GM12891 (cell line): ENCODE measurements around the gene CDC42EP1.
"Not testable (repeated sequence)": the region's sequence is repeated elsewhere in the genome, so short reads cannot be mapped to it uniquely, and the experiment has no call there.

Experiments
- PAX5 ChIP-seq: IDR thresholded peaks from 2 replicates; pipeline ENCODE4 v1.6.1; 2011; ENCODE audit warnings: low read length, moderate library complexity, mild to moderate bottlenecking; ENCODE audit not compliant: insufficient read depth, severe bottlenecking
- POLR2A ChIP-seq: IDR thresholded peaks from 2 replicates; pipeline ENCODE4 v1.6.1; 2011; ENCODE audit warnings: low read depth, low read length, control low read depth
- POLR2AphosphoS5 ChIP-seq: IDR thresholded peaks from 2 replicates; pipeline ENCODE4 v1.6.1; 2011; ENCODE audit warnings: low read depth, low read length, control low read depth
- POU2F2 ChIP-seq: IDR thresholded peaks from 2 replicates; pipeline ENCODE4 v1.6.1; 2011; ENCODE audit warnings: low read depth, mild to moderate bottlenecking, control low read depth, low read length, moderate library complexity

- not testable (repeated sequence) for TF ChIP-seq POLR2A, POU2F2, POLR2AphosphoS5, PAX5
Measured at GRCh38 chr22:37527952-37528351, 32.3 kb upstream of the CDC42EP1 start.
